Progenitor cell of endocrine pancreas (in vitro differentiated cells): Measurements from ENCODE around the gene GRIN2A. TPM values are rescaled to one million over a fixed set of nuclear protein-coding genes. Genes with fewer than 3 reads are reported as not detected.

Experiments used
- DNase-seq: peaks from one replicate; pipeline ENCODE4 v3.0.0; 2021; ENCODE audit warnings: low spot score; ENCODE audit not compliant: unreplicated experiment
- H3K27ac Mint-ChIP-seq: 2 replicates; pipeline ENCODE4 v1.8.0; 2021; ENCODE audit warnings: mild to moderate bottlenecking, moderate library complexity, mixed read lengths
- H3K27me3 Mint-ChIP-seq: 2 replicates; pipeline ENCODE4 v1.8.0; 2021; ENCODE audit warnings: mixed read lengths
- H3K36me3 Mint-ChIP-seq: 2 replicates; pipeline ENCODE4 v1.8.0; 2022; ENCODE audit warnings: mixed read lengths; ENCODE audit not compliant: insufficient read depth
- H3K4me1 Mint-ChIP-seq: 2 replicates; pipeline ENCODE4 v1.8.0; 2021; ENCODE audit warnings: low read depth, mixed read lengths
- H3K4me3 Mint-ChIP-seq: 2 replicates; pipeline ENCODE4 v1.8.0; 2021; ENCODE audit warnings: low read depth, mild to moderate bottlenecking, moderate library complexity, mixed read lengths
- H3K9me3 Mint-ChIP-seq: 2 replicates; pipeline ENCODE4 v1.8.0; 2021; ENCODE audit warnings: low read depth, mixed read lengths
- total RNA-seq: library from RNA; stranded (reverse); gene quantifications from 2 replicates; pipeline ENCODE4 v1.2.1, GENCODE V29; 2021
- TF ChIP-seq, protein P1 (sequence below): fragments of 200-600 bp; sonication (generic); IDR thresholded peaks from one replicate; pipeline ENCODE4 v1.5.0; 2021; ENCODE audit warnings: antibody characterized with exemption, mild to moderate bottlenecking; ENCODE audit not compliant: unreplicated experiment

GRIN2A gene
- total RNA-seq, 1 donor from 2014 or later, result 1.7 TPM

GRCh38 chr16:9859701-9860327, 322.4 kb downstream of the GRIN2A start:
- TF ChIP-seq, protein P1, sequence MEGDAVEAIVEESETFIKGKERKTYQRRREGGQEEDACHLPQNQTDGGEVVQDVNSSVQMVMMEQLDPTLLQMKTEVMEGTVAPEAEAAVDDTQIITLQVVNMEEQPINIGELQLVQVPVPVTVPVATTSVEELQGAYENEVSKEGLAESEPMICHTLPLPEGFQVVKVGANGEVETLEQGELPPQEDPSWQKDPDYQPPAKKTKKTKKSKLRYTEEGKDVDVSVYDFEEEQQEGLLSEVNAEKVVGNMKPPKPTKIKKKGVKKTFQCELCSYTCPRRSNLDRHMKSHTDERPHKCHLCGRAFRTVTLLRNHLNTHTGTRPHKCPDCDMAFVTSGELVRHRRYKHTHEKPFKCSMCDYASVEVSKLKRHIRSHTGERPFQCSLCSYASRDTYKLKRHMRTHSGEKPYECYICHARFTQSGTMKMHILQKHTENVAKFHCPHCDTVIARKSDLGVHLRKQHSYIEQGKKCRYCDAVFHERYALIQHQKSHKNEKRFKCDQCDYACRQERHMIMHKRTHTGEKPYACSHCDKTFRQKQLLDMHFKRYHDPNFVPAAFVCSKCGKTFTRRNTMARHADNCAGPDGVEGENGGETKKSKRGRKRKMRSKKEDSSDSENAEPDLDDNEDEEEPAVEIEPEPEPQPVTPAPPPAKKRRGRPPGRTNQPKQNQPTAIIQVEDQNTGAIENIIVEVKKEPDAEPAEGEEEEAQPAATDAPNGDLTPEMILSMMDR, result no peak
- DNase-seq, result no peak
- Mint-ChIP-seq H3K4me1 (no peaks in the 10 kb centered on the region), H3K9me3 (no peaks in the 10 kb centered on the region), H3K27me3 (no peaks in the 10 kb centered on the region), H3K4me3 (no peak overlapping the region), H3K27ac (no peak overlapping the region), H3K36me3 (no peaks in the 10 kb centered on the region)

GRCh38 chr16:9854675-9855074, 327.6 kb downstream of the GRIN2A start:
- TF ChIP-seq, protein P1, result no peak
- DNase-seq, result no peak
- Mint-ChIP-seq H3K4me3 (no peak overlapping the region), H3K4me1 (no peaks in the 10 kb centered on the region), H3K27me3 (peaks cover 6% of the 10 kb centered on the region), H3K36me3 (no peaks in the 10 kb centered on the region), H3K27ac (no peak overlapping the region), H3K9me3 (peaks cover 3% of the 10 kb centered on the region)

GRCh38 chr16:9852003-9852402, 330.2 kb downstream of the GRIN2A start:
- H3K27me3 Mint-ChIP-seq, result peaks cover 6% of the 10 kb centered on the region
- no peaks in the 10 kb centered on the region for H3K4me1 Mint-ChIP-seq
- H3K4me3 Mint-ChIP-seq, result no peak overlapping the region
- no peak overlapping the region for H3K27ac Mint-ChIP-seq
- DNase-seq, result no peak
- no peaks in the 10 kb centered on the region for H3K36me3 Mint-ChIP-seq
- TF ChIP-seq, protein P1, result no peak
- H3K9me3 Mint-ChIP-seq, result peaks cover 3% of the 10 kb centered on the region

DNA sequence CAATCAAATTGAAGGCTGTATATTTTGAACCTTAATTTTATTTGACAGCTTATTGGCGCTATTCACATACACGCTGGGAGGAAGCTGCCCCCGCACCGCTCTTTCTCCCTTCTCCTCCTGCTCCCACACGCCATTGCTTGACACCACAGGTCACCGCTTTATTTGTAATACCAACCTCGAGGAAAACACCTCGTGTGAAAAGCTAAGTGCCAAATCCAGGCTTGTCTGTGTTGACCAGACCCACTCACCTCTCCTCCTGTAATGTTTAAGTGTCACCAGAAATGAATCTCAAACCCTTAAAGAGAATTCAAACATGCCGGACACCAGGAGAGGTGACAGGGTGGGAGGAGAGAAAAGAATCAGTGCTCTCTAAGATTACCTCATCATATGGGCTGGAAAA, 331.4 kb downstream of the GRIN2A start:
- H3K4me3 Mint-ChIP-seq, result no peak overlapping the region
- H3K36me3 Mint-ChIP-seq, result no peaks in the 10 kb centered on the region
- H3K4me1 Mint-ChIP-seq, result peaks cover 2% of the 10 kb centered on the region
- TF ChIP-seq, protein P1, result no peak
- H3K27ac Mint-ChIP-seq, result no peak overlapping the region
- no peak for DNase-seq
- H3K27me3 Mint-ChIP-seq, result peaks cover 6% of the 10 kb centered on the region
- H3K9me3 Mint-ChIP-seq, result peaks cover 3% of the 10 kb centered on the region

DNA sequence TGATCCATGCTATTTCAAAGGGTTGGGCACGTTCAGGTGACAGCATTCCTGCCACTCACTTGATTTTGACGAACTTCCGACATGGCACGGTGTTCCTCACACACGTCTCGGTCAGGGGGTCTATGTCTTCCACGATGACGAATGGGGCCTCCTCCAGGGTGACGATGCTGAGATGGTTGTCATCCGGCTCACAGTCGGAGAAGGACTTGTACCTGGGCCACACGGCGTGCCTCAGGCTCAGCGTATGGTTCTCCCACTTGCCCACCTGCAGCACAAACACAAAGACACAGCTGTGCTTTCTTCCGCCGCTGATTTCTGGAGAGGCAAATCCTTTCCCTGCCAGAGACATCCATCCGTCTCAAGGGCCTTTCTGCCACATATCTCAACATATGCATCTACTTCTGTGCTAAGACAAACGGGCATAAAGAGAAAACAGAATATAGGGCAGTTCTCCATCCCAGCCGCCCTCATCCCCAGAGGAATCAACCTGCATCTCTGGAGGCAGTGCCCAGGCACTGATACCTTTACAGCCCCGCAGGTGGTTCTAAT, 332.5 kb downstream of the GRIN2A start:
- no peak overlapping the region for H3K27ac Mint-ChIP-seq
- peaks cover 6% of the 10 kb centered on the region for H3K27me3 Mint-ChIP-seq
- no peaks in the 10 kb centered on the region for H3K36me3 Mint-ChIP-seq

More for the DNA sequence above, 332.5 kb downstream of the GRIN2A start:
- TF ChIP-seq, protein P1, result no peak
- peaks cover 4% of the 10 kb centered on the region for H3K4me1 Mint-ChIP-seq
- H3K4me3 Mint-ChIP-seq, result no peak overlapping the region
- no peak for DNase-seq
- peaks cover 3% of the 10 kb centered on the region for H3K9me3 Mint-ChIP-seq
